ENCODE measurements around the gene FAM9B.

- TF ChIP-seq CTCF (IDR thresholded peaks at IDR 0.05), result no peak
- no peak for TF ChIP-seq POLR2A (IDR thresholded peaks at IDR 0.05)
Measured at GRCh38 chrX:9003041-9003440, 30.9 kb downstream of the FAM9B start.

Measured in thyroid gland (tissue), 4 donors.